ENCODE results near the gene SEPSECS. TPM values are rescaled to one million over a fixed set of nuclear protein-coding genes. Genes with fewer than 3 reads are reported as not detected.

Gene SEPSECS
- total and polyA plus RNA-seq, 4 donors = 2.8 to 23.2 (median 7.3) TPM

DNA sequence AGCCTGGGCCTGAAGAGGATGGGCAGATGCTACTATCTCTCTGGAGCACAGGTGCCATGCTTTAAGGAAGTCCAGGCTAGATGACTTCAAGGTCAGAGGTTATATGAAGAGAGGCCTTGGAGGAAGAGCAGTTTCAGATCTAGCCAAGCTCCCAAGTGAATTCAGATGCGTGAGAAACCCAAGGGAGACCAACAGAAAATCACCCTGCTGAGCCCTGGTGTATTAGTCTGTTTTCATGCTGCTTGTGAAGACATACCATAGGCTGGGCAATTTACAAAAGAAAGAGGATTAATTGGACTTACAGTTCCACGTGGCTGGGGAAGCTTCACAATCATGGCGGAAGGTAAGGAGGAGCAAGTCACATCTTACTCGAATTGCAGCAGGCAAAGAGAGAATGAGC lies 81.7 kb downstream of the SEPSECS start:
- WGBS, 2 donors = 84 to 89% methylated on average over 4 of the region's 4 CpGs
- no peak for ATAC-seq (ENCODE audit: insufficient read depth, low FRiP score)
- no peaks in the 10 kb centered on the region for H3K36me3 ChIP-seq (ENCODE audit: control insufficient read depth in 4 of 4, insufficient read depth in 4 of 4, low read length in 4 of 4)
- no peaks in the 10 kb centered on the region for H3K9me3 ChIP-seq (ENCODE audit: control insufficient read depth in 4 of 4, insufficient read depth in 3 of 4, low read length in 3 of 4)
- peaks cover 0 to 21% (median 1%) of the 10 kb centered on the region in 5 donors for H3K4me1 ChIP-seq (ENCODE audit: control insufficient read depth in 5 of 5, insufficient read depth in 5 of 5, low read length in 5 of 5)
- no peak overlapping the region for H3K9ac ChIP-seq (ENCODE audit: insufficient read depth in 1 of 2, low read length in 2 of 2)
- no peaks in the 10 kb centered on the region for H3K27me3 ChIP-seq (ENCODE audit: control insufficient read depth in 3 of 3, insufficient read depth in 3 of 3, low read length in 2 of 3)
- H3K4me3 ChIP-seq = no peak overlapping the region
- TF ChIP-seq, protein P1, sequence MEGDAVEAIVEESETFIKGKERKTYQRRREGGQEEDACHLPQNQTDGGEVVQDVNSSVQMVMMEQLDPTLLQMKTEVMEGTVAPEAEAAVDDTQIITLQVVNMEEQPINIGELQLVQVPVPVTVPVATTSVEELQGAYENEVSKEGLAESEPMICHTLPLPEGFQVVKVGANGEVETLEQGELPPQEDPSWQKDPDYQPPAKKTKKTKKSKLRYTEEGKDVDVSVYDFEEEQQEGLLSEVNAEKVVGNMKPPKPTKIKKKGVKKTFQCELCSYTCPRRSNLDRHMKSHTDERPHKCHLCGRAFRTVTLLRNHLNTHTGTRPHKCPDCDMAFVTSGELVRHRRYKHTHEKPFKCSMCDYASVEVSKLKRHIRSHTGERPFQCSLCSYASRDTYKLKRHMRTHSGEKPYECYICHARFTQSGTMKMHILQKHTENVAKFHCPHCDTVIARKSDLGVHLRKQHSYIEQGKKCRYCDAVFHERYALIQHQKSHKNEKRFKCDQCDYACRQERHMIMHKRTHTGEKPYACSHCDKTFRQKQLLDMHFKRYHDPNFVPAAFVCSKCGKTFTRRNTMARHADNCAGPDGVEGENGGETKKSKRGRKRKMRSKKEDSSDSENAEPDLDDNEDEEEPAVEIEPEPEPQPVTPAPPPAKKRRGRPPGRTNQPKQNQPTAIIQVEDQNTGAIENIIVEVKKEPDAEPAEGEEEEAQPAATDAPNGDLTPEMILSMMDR (IDR thresholded peaks at IDR 0.05; ENCODE audit: control extremely low read depth, extremely low read depth) = no peak
- no peak for DNase-seq
- H3K27ac ChIP-seq (ENCODE audit: low read depth in 1 of 2, low read length in 1 of 2) = no peak overlapping the region

DNA sequence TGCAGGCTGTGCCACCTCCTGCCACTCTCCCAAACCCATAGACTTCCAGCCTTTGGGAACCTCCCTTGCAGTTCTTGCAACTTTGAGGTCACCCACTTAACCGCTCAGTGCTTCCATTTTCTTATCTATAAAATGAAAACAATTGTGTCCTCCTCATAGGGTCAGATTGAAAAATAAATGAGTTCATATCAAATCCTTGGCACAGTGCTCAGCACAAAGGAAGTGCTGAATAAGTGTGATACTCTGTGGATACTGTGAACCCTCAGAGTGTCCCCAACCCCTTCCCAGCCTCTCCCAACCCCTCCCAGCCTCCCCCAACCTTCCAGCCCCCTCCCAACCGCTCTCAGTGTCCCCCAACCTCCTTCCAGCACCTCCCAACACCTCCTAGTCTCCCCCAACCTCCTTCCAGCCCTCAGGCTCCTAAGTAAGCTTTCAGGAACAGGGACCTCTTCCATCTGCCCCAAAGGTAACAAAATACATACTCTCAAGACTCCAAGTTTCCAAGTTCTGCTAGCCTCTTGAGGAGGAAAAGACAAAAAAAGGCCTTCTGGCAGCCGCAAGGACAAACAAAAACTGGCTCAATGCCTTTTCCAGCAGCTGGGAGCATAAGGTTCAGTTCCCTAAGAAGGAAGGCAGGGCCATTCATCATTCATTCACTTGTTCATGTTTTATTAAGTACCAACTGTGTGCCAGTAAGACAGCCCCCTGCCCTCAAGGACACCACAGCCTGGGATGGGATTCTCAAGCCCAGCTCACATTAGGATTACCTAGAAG lies 83.4 kb downstream of the SEPSECS start:
- Histone ChIP-seq H3K4me1 (ENCODE audit: control insufficient read depth in 5 of 5, insufficient read depth in 5 of 5, low read length in 5 of 5) (peaks cover 0 to 21% (median 1%) of the 10 kb centered on the region in 5 donors), H3K27ac (ENCODE audit: low read depth in 1 of 2, low read length in 1 of 2) (no peak overlapping the region), H3K9ac (ENCODE audit: insufficient read depth in 1 of 2, low read length in 2 of 2) (no peak overlapping the region), H3K9me3 (ENCODE audit: control insufficient read depth in 4 of 4, insufficient read depth in 3 of 4, low read length in 3 of 4) (no peaks in the 10 kb centered on the region), H3K36me3 (ENCODE audit: control insufficient read depth in 4 of 4, insufficient read depth in 4 of 4, low read length in 4 of 4) (no peaks in the 10 kb centered on the region), H3K27me3 (ENCODE audit: control insufficient read depth in 3 of 3, insufficient read depth in 3 of 3, low read length in 2 of 3) (no peaks in the 10 kb centered on the region), H3K4me3 (no peak overlapping the region)
- DNase-seq (peak; percentile 42 to 87 (median 75)), ATAC-seq (ENCODE audit: insufficient read depth, low FRiP score) (no peak)
- TF ChIP-seq, protein P1 (IDR thresholded peaks at IDR 0.05; ENCODE audit: control extremely low read depth, extremely low read depth) = no peak
- WGBS, 2 donors = 61 to 73% methylated on average over 3 of the region's 3 CpGs

DNA sequence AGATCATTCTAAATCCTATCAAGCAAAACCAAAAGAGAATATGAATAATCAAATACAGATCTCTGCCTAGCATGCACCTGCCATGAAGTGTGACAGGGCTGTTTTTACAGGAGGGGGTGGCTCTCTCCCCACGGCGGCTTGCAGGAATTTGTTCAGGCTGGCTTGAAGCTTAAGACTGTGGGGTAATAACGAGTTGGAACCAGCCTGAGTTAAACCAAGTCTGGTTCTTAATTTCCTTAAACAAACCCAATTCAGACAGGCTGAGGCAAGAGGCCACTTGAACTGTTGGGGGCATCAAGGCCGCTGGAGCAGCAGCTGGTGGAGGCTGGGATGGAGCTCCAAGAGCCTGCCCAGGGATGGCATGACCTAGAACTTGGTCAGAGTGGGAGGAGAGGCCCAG lies 84.4 kb downstream of the SEPSECS start:
- DNase-seq (peak; percentile 14 to 57 (median 24)), ATAC-seq (ENCODE audit: insufficient read depth, low FRiP score) (no peak)
- Histone ChIP-seq H3K9me3 (ENCODE audit: control insufficient read depth in 4 of 4, insufficient read depth in 3 of 4, low read length in 3 of 4) (peaks cover 0 to 2% (median 0%) of the 10 kb centered on the region in 4 donors), H3K27me3 (ENCODE audit: control insufficient read depth in 3 of 3, insufficient read depth in 3 of 3, low read length in 2 of 3) (no peaks in the 10 kb centered on the region), H3K4me3 (no peak overlapping the region), H3K4me1 (ENCODE audit: control insufficient read depth in 5 of 5, insufficient read depth in 5 of 5, low read length in 5 of 5) (peaks cover 0 to 21% (median 1%) of the 10 kb centered on the region in 5 donors), H3K9ac (ENCODE audit: insufficient read depth in 1 of 2, low read length in 2 of 2) (no peak overlapping the region), H3K36me3 (ENCODE audit: control insufficient read depth in 4 of 4, insufficient read depth in 4 of 4, low read length in 4 of 4) (no peaks in the 10 kb centered on the region), H3K27ac (ENCODE audit: low read depth in 1 of 2, low read length in 1 of 2) (no peak overlapping the region)
- WGBS, 2 donors = 65 to 72% methylated on average over 4 of the region's 4 CpGs
- TF ChIP-seq, protein P1 (IDR thresholded peaks at IDR 0.05; ENCODE audit: control extremely low read depth, extremely low read depth) = no peak

All from lung (tissue), 12 donors.